Measurements from ENCODE around the gene DHX57. TPM values are rescaled to one million over a fixed set of nuclear protein-coding genes. Genes with fewer than 3 reads are reported as not detected.
A peak's percentile ranks its signal among the peaks of the same experiment; 100 is the strongest.

The DHX57 gene
- total RNA-seq, 1 experiment from 2014 or later: 15.1 TPM

- no peak for DNase-seq (ENCODE audit: low read depth)
Observed at GRCh38 chr2:38866773-38867443, 8.8 kb downstream of the DHX57 start.

- no peak for DNase-seq (ENCODE audit: low read depth)
Observed at GRCh38 chr2:38863061-38863695, 12.6 kb downstream of the DHX57 start.

- DNase-seq (ENCODE audit: low read depth): no peak
Observed at GRCh38 chr2:38862476-38862875, 13.3 kb downstream of the DHX57 start.

- DNase-seq (ENCODE audit: low read depth): peak; percentile 15
Observed at GRCh38 chr2:38856165-38856564, 19.6 kb downstream of the DHX57 start.

GRCh38 chr2:38850045-38850444, 25.7 kb downstream of the DHX57 start:
- no peak for DNase-seq (ENCODE audit: low read depth)

GRCh38 chr2:38836791-38837190, 38.9 kb downstream of the DHX57 start:
- DNase-seq (ENCODE audit: low read depth): no peak

- no peak for DNase-seq (ENCODE audit: low read depth)
Observed at GRCh38 chr2:38835990-38836389, 39.7 kb downstream of the DHX57 start.

GRCh38 chr2:38835015-38835601, 40.6 kb downstream of the DHX57 start:
- peak; percentile 29 for DNase-seq (ENCODE audit: low read depth)

GRCh38 chr2:38830526-38831159, 45.1 kb downstream of the DHX57 start:
- DNase-seq (ENCODE audit: low read depth): peak; percentile 0

GRCh38 chr2:38829971-38830370, 45.8 kb downstream of the DHX57 start:
- DNase-seq (ENCODE audit: low read depth): peak; percentile 1

GRCh38 chr2:38828460-38828859, 47.3 kb downstream of the DHX57 start:
- no peak for DNase-seq (ENCODE audit: low read depth)

GRCh38 chr2:38827539-38828145, 48.1 kb downstream of the DHX57 start:
- DNase-seq (ENCODE audit: low read depth): peak; percentile 59

- DNase-seq (ENCODE audit: low read depth): peak; percentile 1
Observed at GRCh38 chr2:38825956-38826355, 49.8 kb downstream of the DHX57 start.

- DNase-seq (ENCODE audit: low read depth): no peak
Observed at GRCh38 chr2:38824906-38825305, 50.8 kb downstream of the DHX57 start.

GRCh38 chr2:38823386-38823785, 52.3 kb downstream of the DHX57 start:
- DNase-seq (ENCODE audit: low read depth): no peak

GRCh38 chr2:38818565-38818964, 57.2 kb downstream of the DHX57 start:
- no peak for DNase-seq (ENCODE audit: low read depth)

- DNase-seq (ENCODE audit: low read depth): no peak
Observed at GRCh38 chr2:38815936-38816335, 59.8 kb downstream of the DHX57 start.

- no peak for DNase-seq (ENCODE audit: low read depth)
Observed at GRCh38 chr2:38810488-38810887, 65.2 kb downstream of the DHX57 start.

GRCh38 chr2:38808677-38809076, 67.1 kb downstream of the DHX57 start:
- DNase-seq (ENCODE audit: low read depth): no peak

GRCh38 chr2:38806733-38807059, 69.0 kb downstream of the DHX57 start:
- no peak for DNase-seq (ENCODE audit: low read depth)

- DNase-seq (ENCODE audit: low read depth): no peak
Observed at GRCh38 chr2:38806015-38806732, 69.6 kb downstream of the DHX57 start.

GRCh38 chr2:38797953-38798352, 77.8 kb downstream of the DHX57 start:
- DNase-seq (ENCODE audit: low read depth): no peak

All from LHCN-M2 (cell line).